Trophoblast cell (in vitro differentiated cells and primary cell): ENCODE measurements around the gene KHDC4.

Source experiments
- DNase-seq, 2 donors: peaks; one replicate each; pipeline ENCODE4 v3.0.0-alpha.2; 2016
- H2AFZ ChIP-seq: 2 replicates; pipeline ENCODE4 v1.6.1; 2013; ENCODE audit warnings: low read length, moderate library complexity, mild to moderate bottlenecking; ENCODE audit not compliant: insufficient read depth, poor library complexity
- H2AK5ac ChIP-seq: 2 replicates; pipeline ENCODE4 v1.6.1; 2013; ENCODE audit warnings: mild to moderate bottlenecking, low read length
- H2BK120ac ChIP-seq: 2 replicates; pipeline ENCODE4 v1.6.1; 2013; ENCODE audit warnings: low read length, mild to moderate bottlenecking, moderate library complexity; ENCODE audit not compliant: insufficient read depth, poor library complexity
- H2BK12ac ChIP-seq: 2 replicates; pipeline ENCODE4 v1.6.1; 2013; ENCODE audit warnings: mild to moderate bottlenecking, low read length, moderate library complexity
- H2BK5ac ChIP-seq: 2 replicates; pipeline ENCODE4 v1.6.1; 2013; ENCODE audit warnings: low read length, low read depth, moderate library complexity, mild to moderate bottlenecking; ENCODE audit not compliant: poor library complexity
- H3K14ac ChIP-seq: 2 replicates; pipeline ENCODE4 v1.6.1; 2013; ENCODE audit warnings: mild to moderate bottlenecking, low read length
- H3K18ac ChIP-seq: 2 replicates; pipeline ENCODE4 v1.6.1; 2013; ENCODE audit warnings: mild to moderate bottlenecking, low read length
- H3K23ac ChIP-seq: 2 replicates; pipeline ENCODE4 v1.6.1; 2013; ENCODE audit warnings: low read length
- H3K27ac ChIP-seq: 2 replicates; pipeline ENCODE4 v1.5.1; 2013; ENCODE audit warnings: low read depth, mild to moderate bottlenecking, inconsistent platforms, low read length, moderate library complexity
- H3K27me3 ChIP-seq: 2 replicates; pipeline ENCODE4 v1.6.1; 2013; ENCODE audit warnings: inconsistent platforms, mild to moderate bottlenecking, low read length, moderate library complexity; ENCODE audit not compliant: insufficient read depth
- H3K36me3 ChIP-seq, 2 experiments: 1 replicate in 1 of 2; 2 replicates in 1 of 2; pipeline ENCODE4 v1.6.1; 2013; ENCODE audit warnings: low read length in 2 of 2, mild to moderate bottlenecking in 2 of 2, moderate library complexity in 1 of 2; ENCODE audit not compliant: insufficient read depth in 2 of 2, control insufficient read depth in 1 of 2
- H3K4ac ChIP-seq: 2 replicates; pipeline ENCODE4 v1.6.1; 2013; ENCODE audit warnings: low read depth, mild to moderate bottlenecking, low read length, moderate library complexity
- H3K4me1 ChIP-seq, 2 experiments: 1 replicate in 1 of 2; 2 replicates in 1 of 2; pipeline ENCODE4 v1.6.1; 2013; ENCODE audit warnings: low read length in 2 of 2, mild to moderate bottlenecking in 2 of 2, moderate library complexity in 1 of 2; ENCODE audit not compliant: insufficient read depth in 2 of 2, control insufficient read depth in 1 of 2
- H3K4me2 ChIP-seq: 2 replicates; pipeline ENCODE4 v1.6.1; 2013; ENCODE audit warnings: inconsistent platforms, mild to moderate bottlenecking, low read length, moderate library complexity
- H3K4me3 ChIP-seq: 2 replicates; pipeline ENCODE4 v1.5.1; 2013; ENCODE audit warnings: mild to moderate bottlenecking, low read depth, low read length, inconsistent platforms
- H3K79me1 ChIP-seq: one replicate; pipeline ENCODE4 v1.6.1; 2013; ENCODE audit warnings: low read length
- H3K79me2 ChIP-seq: 2 replicates; pipeline ENCODE4 v1.6.1; 2013; ENCODE audit warnings: low read length, mild to moderate bottlenecking; ENCODE audit not compliant: control insufficient read depth, insufficient read depth, poor library complexity
- H3K9ac ChIP-seq: 2 replicates; pipeline ENCODE4 v1.6.1; 2013; ENCODE audit warnings: mild to moderate bottlenecking, low read length
- H3K9me3 ChIP-seq: 2 replicates; pipeline ENCODE4 v1.6.1; 2013; ENCODE audit warnings: low read depth, mild to moderate bottlenecking, control low read depth, inconsistent platforms, low read length; ENCODE audit not compliant: insufficient read depth
- H4K12ac ChIP-seq: 2 replicates; pipeline ENCODE4 v1.6.1; 2013; ENCODE audit warnings: low read depth, mild to moderate bottlenecking, low read length, moderate library complexity
- H4K8ac ChIP-seq: 2 replicates; pipeline ENCODE4 v1.6.1; 2013; ENCODE audit warnings: low read depth, mild to moderate bottlenecking, low read length, moderate library complexity
- H4K91ac ChIP-seq: one replicate; pipeline ENCODE4 v1.6.1; 2013; ENCODE audit warnings: low read depth, mild to moderate bottlenecking, low read length, moderate library complexity
- WGBS: extraction: QIAGEN DNeasy Blood & Tissue Kit; methylation state at CpG from one replicate; pipeline ENCODE4 v1.1.7; 2013; ENCODE audit warnings: missing lambda C conversion rate; ENCODE audit not compliant: insufficient read length, insufficient coverage; ENCODE audit errors: extremely low coverage; 5-methylcytosine and 5-hydroxymethylcytosine counted together

The KHDC4 gene

GRCh38 chr1:155884031-155884960 lies 49.9 kb downstream of the KHDC4 start:
- WGBS: no CpG with 5 or more reads among the region's 9 CpGs
- Histone ChIP-seq H3K27me3 (no peaks in the 10 kb centered on the region), H2BK12ac (no peak overlapping the region), H3K79me2 (no peaks in the 10 kb centered on the region), H3K4me3 (no peak overlapping the region), H3K23ac (no peak overlapping the region), H3K4me1 (no peaks in the 10 kb centered on the region), H2AK5ac (no peak overlapping the region), H4K91ac (no peak overlapping the region), H3K9me3 (no peaks in the 10 kb centered on the region), H2BK5ac (no peak overlapping the region), H3K79me1 (no peaks in the 10 kb centered on the region), H3K4ac (no peak overlapping the region), H3K18ac (no peak overlapping the region), H4K8ac (no peak overlapping the region), H2BK120ac (no peak overlapping the region), H3K9ac (no peak overlapping the region), H3K14ac (no peak overlapping the region), H3K27ac (no peak overlapping the region), H4K12ac (no peak overlapping the region), H3K4me2 (no peak overlapping the region), H3K36me3 (no peaks in the 10 kb centered on the region), H2AFZ (no peak overlapping the region)
- no peak for DNase-seq

GRCh38 chr1:155882766-155883165 lies 51.4 kb downstream of the KHDC4 start:
- no peaks in the 10 kb centered on the region for H3K27me3 ChIP-seq
- no peak overlapping the region for H4K91ac ChIP-seq
- no peak overlapping the region for H3K18ac ChIP-seq
- H3K14ac ChIP-seq: no peak overlapping the region
- no peaks in the 10 kb centered on the region for H3K4me1 ChIP-seq
- H2BK120ac ChIP-seq: no peak overlapping the region
- H2BK5ac ChIP-seq: no peak overlapping the region
- no peak overlapping the region for H2AK5ac ChIP-seq
- H3K9me3 ChIP-seq: no peaks in the 10 kb centered on the region
- H3K4me3 ChIP-seq: no peak overlapping the region
- H3K4ac ChIP-seq: no peak overlapping the region
- H3K9ac ChIP-seq: no peak overlapping the region
- peak in 1 of 2 donors; percentile 64 for DNase-seq
- no peaks in the 10 kb centered on the region for H3K79me1 ChIP-seq
- H2BK12ac ChIP-seq: no peak overlapping the region
- no peak overlapping the region for H3K4me2 ChIP-seq
- no peak overlapping the region for H3K27ac ChIP-seq
- H3K79me2 ChIP-seq: no peaks in the 10 kb centered on the region
- H4K12ac ChIP-seq: no peak overlapping the region
- no peak overlapping the region for H3K23ac ChIP-seq
- H3K36me3 ChIP-seq: no peaks in the 10 kb centered on the region
- H4K8ac ChIP-seq: no peak overlapping the region
- no CpG with 5 or more reads among the region's 2 CpGs for WGBS
- no peak overlapping the region for H2AFZ ChIP-seq

- H3K79me1 ChIP-seq: no peaks in the 10 kb centered on the region
Observed at GRCh38 chr1:155882235-155882634, 52.0 kb downstream of the KHDC4 start.

GRCh38 chr1:155880950-155881349 lies 53.3 kb downstream of the KHDC4 start:
- no peak overlapping the region for H3K23ac ChIP-seq
- no peak overlapping the region for H3K9ac ChIP-seq
- no peaks in the 10 kb centered on the region for H3K36me3 ChIP-seq
- no peak overlapping the region for H3K14ac ChIP-seq
- no peak overlapping the region for H3K18ac ChIP-seq
- no peak overlapping the region for H3K4ac ChIP-seq
- H3K9me3 ChIP-seq: no peaks in the 10 kb centered on the region
- H2AFZ ChIP-seq: no peak overlapping the region
- no peaks in the 10 kb centered on the region for H3K27me3 ChIP-seq
- no CpG with 5 or more reads among the region's 6 CpGs for WGBS
- no peaks in the 10 kb centered on the region for H3K79me1 ChIP-seq
- no peak overlapping the region for H4K12ac ChIP-seq
- no peak overlapping the region for H3K27ac ChIP-seq
- no peak overlapping the region for H2BK120ac ChIP-seq
- no peak overlapping the region for H3K4me3 ChIP-seq
- H2BK5ac ChIP-seq: no peak overlapping the region
- H3K4me2 ChIP-seq: no peak overlapping the region
- H4K8ac ChIP-seq: no peak overlapping the region
- no peaks in the 10 kb centered on the region for H3K4me1 ChIP-seq
- no peaks in the 10 kb centered on the region for H3K79me2 ChIP-seq
- H2BK12ac ChIP-seq: no peak overlapping the region
- H2AK5ac ChIP-seq: no peak overlapping the region
- DNase-seq: no peak
- no peak overlapping the region for H4K91ac ChIP-seq

More at GRCh38 chr1:155882235-155882634, 52.0 kb downstream of the KHDC4 start:
- Histone ChIP-seq H3K4me1 (no peaks in the 10 kb centered on the region), H2AFZ (no peak overlapping the region), H3K27me3 (no peaks in the 10 kb centered on the region), H4K91ac (no peak overlapping the region), H3K9me3 (no peaks in the 10 kb centered on the region), H3K79me2 (no peaks in the 10 kb centered on the region), H3K23ac (no peak overlapping the region), H4K8ac (no peak overlapping the region), H2BK120ac (no peak overlapping the region), H3K18ac (no peak overlapping the region), H3K4ac (no peak overlapping the region), H3K9ac (no peak overlapping the region), H2BK5ac (no peak overlapping the region), H4K12ac (no peak overlapping the region), H3K4me2 (no peak overlapping the region), H3K27ac (no peak overlapping the region), H2AK5ac (no peak overlapping the region), H2BK12ac (no peak overlapping the region), H3K36me3 (no peaks in the 10 kb centered on the region), H3K4me3 (no peak overlapping the region), H3K14ac (no peak overlapping the region)
- no peak for DNase-seq
